Breast epithelium (tissue), 4 donors: ENCODE results near the gene ABAT. TPM values are rescaled to one million over a fixed set of nuclear protein-coding genes. Genes with fewer than 3 reads are reported as not detected.
"Not testable (repeated sequence)": the region's sequence is repeated elsewhere in the genome, so short reads cannot be mapped to it uniquely, and the experiment has no call there.

ENCODE experiments used
- DNase-seq, 2 donors: peaks; one replicate each; pipeline ENCODE4 v3.0.0-alpha.2; 2019; ENCODE audit warnings: low spot score in 2 of 2
- H3K27ac ChIP-seq, 2 donors: fragments of 200-600 bp; sonication (generic) in 1 of 2; one replicate each; pipeline ENCODE4 v1.5.1; 2016 to 2019; ENCODE audit warnings: mild to moderate bottlenecking in 1 of 2
- H3K27me3 ChIP-seq, 2 donors: fragments of 200-600 bp; sonication (generic) in 1 of 2; one replicate each; pipeline versions ENCODE4 v1.5.1 to v1.6.0; 2017 to 2019; ENCODE audit warnings: control low read depth in 1 of 2, mild to moderate bottlenecking in 1 of 2
- H3K36me3 ChIP-seq: fragments of 200-600 bp; one replicate; pipeline ENCODE4 v1.5.1; 2019
- H3K4me1 ChIP-seq, 2 donors: fragments of 200-600 bp; sonication (generic); one replicate each; pipeline ENCODE4 v1.5.1; 2016 to 2019; ENCODE audit warnings: control low read depth in 1 of 2
- H3K4me3 ChIP-seq, 3 donors: fragments of 200-600 bp; sonication (generic); 1 replicate in 2 of 3; 2 replicates in 1 of 3; pipeline ENCODE4 v1.5.1; 2016 to 2019; ENCODE audit warnings: mild to moderate bottlenecking in 3 of 3, moderate library complexity in 2 of 3
- H3K9me3 ChIP-seq, 2 donors: fragments of 200-600 bp; sonication (generic) in 1 of 2; one replicate each; pipeline ENCODE4 v1.5.1; 2016 to 2019; ENCODE audit warnings: control low read depth in 1 of 2
- POLR2A ChIP-seq: fragments of 450-650 bp; IDR thresholded peaks from one replicate; pipeline ENCODE4 v1.6.1; 2016; ENCODE audit warnings: antibody characterized with exemption, mild to moderate bottlenecking, moderate library complexity
- POLR2AphosphoS5 ChIP-seq, 3 donors: sonication (generic); formaldehyde crosslinking; IDR thresholded peaks; one replicate each; pipeline ENCODE4 v1.6.1; 2017; ENCODE audit warnings: antibody characterized with exemption in 3 of 3
- intact Hi-C: fragments of 100-400 bp; cut with DNase I; formaldehyde crosslinking; loops from one replicate; pipeline ENCODE4 v1.15.1; 2023; ENCODE audit warnings: low total_unique reads
- total RNA-seq, 3 donors: library from RNA; depleted of rRNA; stranded (reverse); fragments of >200 nt; gene quantifications; one replicate each; pipeline ENCODE4 v1.1.0, GENCODE V29; 2016
- TF ChIP-seq, protein P1 (sequence below), 3 donors: fragments of 450-650 bp; IDR thresholded peaks; one replicate each; pipeline ENCODE4 v1.5.1; 2016 to 2017; ENCODE audit warnings: antibody characterized with exemption in 3 of 3, mild to moderate bottlenecking in 3 of 3, moderate library complexity in 3 of 3

Gene ABAT
- total RNA-seq, 3 donors from 2014 or later, result 7.5 to 12.6 (median 9.8) TPM

DNA sequence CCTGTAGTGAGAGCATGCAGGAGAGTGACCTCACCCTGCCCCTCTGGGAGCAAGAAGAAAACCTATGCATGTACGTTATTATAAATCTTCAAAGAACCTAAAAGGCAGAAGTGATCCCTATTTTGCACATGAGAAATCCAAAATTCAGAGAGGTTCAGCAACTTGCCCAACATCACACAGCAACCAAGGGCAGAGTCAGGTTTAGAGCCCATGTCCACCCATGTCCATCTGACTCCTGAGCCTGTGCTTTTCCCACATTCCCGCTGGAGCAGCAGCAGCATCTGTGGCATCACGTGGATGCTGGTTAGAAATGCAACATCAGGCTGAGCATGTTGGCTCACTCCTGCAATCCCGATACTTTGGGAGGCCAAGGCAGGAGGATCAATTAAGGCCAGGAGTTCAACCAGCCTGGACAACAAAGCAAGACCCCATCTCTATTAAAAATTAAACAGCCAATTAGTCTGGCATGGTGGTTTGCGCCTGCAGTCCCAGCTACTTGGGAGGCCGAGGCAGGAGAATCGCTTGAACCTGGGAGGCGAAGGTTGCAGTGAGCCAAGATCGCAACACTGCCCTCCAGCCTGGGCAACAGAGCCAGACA lies 26.6 kb upstream of the ABAT start:
- DNase-seq, result no peak
- no peaks in the 10 kb centered on the region for H3K4me1 ChIP-seq
- H3K36me3 ChIP-seq, result peaks cover 12% of the 10 kb centered on the region
- H3K4me3 ChIP-seq, result no peak overlapping the region
- no peaks in the 10 kb centered on the region for H3K27me3 ChIP-seq
- intact Hi-C loops, result loop anchor here (10.0 kb wide), 1 partner anchor 237 kb away; the partner anchor contains the start of gene LITAFD
- H3K9me3 ChIP-seq, result no peaks in the 10 kb centered on the region
- TF ChIP-seq POLR2AphosphoS5 (IDR thresholded peaks at IDR 0.05), result no peak
- TF ChIP-seq, protein P1, sequence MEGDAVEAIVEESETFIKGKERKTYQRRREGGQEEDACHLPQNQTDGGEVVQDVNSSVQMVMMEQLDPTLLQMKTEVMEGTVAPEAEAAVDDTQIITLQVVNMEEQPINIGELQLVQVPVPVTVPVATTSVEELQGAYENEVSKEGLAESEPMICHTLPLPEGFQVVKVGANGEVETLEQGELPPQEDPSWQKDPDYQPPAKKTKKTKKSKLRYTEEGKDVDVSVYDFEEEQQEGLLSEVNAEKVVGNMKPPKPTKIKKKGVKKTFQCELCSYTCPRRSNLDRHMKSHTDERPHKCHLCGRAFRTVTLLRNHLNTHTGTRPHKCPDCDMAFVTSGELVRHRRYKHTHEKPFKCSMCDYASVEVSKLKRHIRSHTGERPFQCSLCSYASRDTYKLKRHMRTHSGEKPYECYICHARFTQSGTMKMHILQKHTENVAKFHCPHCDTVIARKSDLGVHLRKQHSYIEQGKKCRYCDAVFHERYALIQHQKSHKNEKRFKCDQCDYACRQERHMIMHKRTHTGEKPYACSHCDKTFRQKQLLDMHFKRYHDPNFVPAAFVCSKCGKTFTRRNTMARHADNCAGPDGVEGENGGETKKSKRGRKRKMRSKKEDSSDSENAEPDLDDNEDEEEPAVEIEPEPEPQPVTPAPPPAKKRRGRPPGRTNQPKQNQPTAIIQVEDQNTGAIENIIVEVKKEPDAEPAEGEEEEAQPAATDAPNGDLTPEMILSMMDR (IDR thresholded peaks at IDR 0.05), result no peak
- no peak for TF ChIP-seq POLR2A
- H3K27ac ChIP-seq, result no peak overlapping the region

DNA sequence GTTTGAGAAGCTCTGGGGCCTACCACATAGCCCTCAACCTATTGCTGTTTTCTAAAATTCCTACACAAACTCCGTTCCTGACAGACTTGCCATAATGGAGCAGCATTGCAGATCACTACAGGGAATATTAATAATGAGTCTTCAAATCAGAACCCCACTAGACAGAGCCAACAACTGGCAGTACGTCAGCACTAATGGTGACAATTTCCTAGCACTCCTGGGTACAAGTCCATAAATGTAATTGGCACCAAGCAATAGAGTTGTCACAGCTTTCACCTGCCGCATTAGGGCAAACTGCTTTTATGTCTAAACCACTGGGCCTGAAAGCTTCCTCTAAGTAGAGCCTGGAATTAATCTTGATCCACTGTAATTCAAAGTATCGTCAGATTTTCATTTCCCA lies 25.5 kb upstream of the ABAT start:
- Histone ChIP-seq H3K4me1 (no peaks in the 10 kb centered on the region), H3K4me3 (no peak overlapping the region), H3K9me3 (no peaks in the 10 kb centered on the region), H3K36me3 (peaks cover 12% of the 10 kb centered on the region), H3K27ac (no peak overlapping the region), H3K27me3 (no peaks in the 10 kb centered on the region)
- no peak for DNase-seq
- TF ChIP-seq POLR2AphosphoS5 (IDR thresholded peaks at IDR 0.05) (no peak), POLR2A (no peak)
- TF ChIP-seq, protein P1 (IDR thresholded peaks at IDR 0.05), result no peak
- intact Hi-C loops, result loop anchor here (10.0 kb wide), 1 partner anchor 236 kb away; the partner anchor contains the start of gene LITAFD

DNA sequence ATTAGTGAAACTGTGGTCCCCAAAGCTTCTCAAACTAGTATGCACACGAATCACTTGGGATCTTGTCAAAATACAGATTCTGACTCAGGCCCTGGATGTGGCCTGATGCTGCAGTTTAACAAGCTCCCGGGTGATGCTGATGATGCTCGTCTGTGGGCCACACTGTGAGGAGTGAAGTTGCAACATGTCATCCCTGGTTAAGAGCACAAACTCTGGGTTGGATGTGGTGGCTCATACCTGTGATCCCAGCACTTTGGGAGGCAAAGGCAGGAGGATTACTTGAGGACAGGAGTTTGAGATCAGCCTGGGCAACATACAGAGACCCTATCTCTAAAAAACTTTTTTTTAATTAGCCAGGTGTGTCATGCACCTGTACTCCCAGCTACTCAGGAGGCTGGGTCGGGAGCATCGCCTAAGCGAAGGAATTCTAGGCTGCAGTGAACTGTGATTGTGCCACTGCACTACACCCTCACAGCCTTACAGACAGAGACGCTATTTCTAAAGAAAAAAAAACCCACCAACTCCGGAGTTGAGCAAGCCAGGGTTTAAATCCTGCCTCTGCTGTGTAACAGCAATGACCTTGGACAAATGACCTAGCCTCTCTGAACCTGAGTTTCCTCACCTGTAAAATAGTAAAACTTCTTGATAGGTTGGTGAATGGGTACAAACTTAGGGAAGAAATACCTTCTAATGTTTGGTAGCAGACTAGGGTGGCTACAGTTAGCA lies 24.4 kb upstream of the ABAT start:
- intact Hi-C loops, result loop anchor here (10.0 kb wide), 1 partner anchor 235 kb away; the partner anchor contains the start of gene LITAFD
- Histone ChIP-seq H3K4me3 (no peak overlapping the region), H3K27me3 (no peaks in the 10 kb centered on the region), H3K27ac (no peak overlapping the region), H3K9me3 (no peaks in the 10 kb centered on the region), H3K36me3 (peaks cover 7% of the 10 kb centered on the region), H3K4me1 (no peaks in the 10 kb centered on the region)
- no peak for DNase-seq
- TF ChIP-seq POLR2A (no peak), POLR2AphosphoS5 (IDR thresholded peaks at IDR 0.05) (no peak)
- TF ChIP-seq, protein P1 (IDR thresholded peaks at IDR 0.05), result no peak

DNA sequence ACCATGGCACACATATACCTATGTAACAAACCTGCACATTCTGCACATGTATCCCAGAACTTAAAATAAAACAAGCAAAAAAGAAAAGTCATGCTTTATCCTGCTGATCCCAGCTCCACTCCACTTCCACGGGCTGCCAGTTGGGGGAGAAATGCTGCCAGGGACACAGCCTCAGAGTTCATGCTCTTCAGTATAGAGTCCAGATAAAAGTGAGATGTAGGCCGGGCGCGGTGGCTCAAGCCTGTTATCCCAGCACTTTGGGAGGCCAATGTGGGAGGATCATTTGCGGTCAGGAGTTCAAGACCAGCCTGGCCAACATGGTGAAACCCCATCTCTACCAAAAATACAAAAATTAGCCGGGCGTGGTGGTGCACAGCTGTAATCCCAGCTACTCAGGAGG lies 22.5 kb upstream of the ABAT start:
- H3K27ac ChIP-seq, intact Hi-C loops, DNase-seq: not testable (repeated sequence)

DNA sequence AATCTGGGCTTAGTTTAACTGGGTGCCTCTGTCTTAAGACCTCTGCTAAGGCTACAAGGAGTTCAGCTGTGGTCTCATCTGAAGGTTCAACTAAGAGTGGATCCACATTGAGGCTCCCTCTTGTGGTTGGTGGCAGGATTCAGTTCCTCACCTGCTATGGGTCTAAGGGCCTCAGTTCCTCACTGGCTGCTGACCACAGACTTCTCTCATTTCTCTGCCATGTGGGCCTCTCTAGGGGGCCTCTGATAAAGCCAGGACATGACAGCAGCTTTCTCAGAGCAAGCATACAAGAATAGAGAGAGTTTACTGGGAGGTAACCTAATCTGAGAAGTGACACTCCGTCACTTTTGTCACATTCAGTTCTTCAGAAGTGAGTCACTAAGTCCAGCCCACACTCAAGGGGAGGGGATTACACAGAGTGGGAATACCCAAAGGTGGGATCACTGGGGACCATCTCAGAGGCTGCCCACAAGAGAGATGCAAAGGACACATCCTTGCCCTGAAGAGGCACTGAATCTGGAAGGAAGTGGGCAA lies 19.2 kb upstream of the ABAT start:
- Histone ChIP-seq H3K27me3 (no peaks in the 10 kb centered on the region), H3K27ac (no peak overlapping the region), H3K36me3 (no peaks in the 10 kb centered on the region), H3K4me1 (no peaks in the 10 kb centered on the region), H3K9me3 (no peaks in the 10 kb centered on the region), H3K4me3 (no peak overlapping the region)
- DNase-seq, result no peak
- intact Hi-C loops, result no loop called here
- TF ChIP-seq, protein P1 (IDR thresholded peaks at IDR 0.05), result no peak
- TF ChIP-seq POLR2A, result no peak
- no peak for TF ChIP-seq POLR2AphosphoS5 (IDR thresholded peaks at IDR 0.05)

More for the DNA sequence above, 22.5 kb upstream of the ABAT start:
- H3K4me3 ChIP-seq, H3K4me1 ChIP-seq, H3K9me3 ChIP-seq, H3K36me3 ChIP-seq, H3K27me3 ChIP-seq: not testable (repeated sequence)
